Measurements from ENCODE around the gene KLHL5.
A peak's percentile ranks its signal among the peaks of the same experiment; 100 is the strongest.

KLHL5 gene

DNA sequence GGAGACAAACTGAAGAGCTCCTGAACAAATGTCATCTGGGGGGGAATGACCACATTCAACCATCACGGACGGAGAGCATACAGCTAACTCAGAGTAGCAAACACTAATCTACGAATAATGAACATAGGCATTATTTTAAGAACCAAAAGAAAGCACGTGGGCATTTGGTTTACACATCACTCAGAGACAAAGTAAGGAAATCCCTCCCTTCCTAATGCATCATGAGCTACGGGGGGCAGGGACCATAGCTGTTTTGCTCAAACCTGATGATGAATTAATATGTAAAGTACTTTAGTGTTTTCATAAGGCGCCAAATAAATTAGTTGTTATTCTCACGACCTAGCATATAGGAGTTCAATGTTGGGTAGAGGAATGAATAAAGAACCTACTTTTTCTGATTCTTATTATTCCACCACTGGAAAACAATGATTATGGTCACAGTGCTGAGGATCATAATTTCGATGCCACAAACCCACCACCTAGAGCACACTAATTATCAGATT is 18.1 kb upstream of the KLHL5 start:
- Histone ChIP-seq H3K4me1 (ENCODE audit: insufficient read depth, poor library complexity, severe bottlenecking) (peaks cover 46% of the 10 kb centered on the region), H3K9me3 (ENCODE audit: severe bottlenecking) (no peaks in the 10 kb centered on the region), H3K27me3 (ENCODE audit: insufficient read depth, poor library complexity, severe bottlenecking) (no peaks in the 10 kb centered on the region), H3K4me3 (ENCODE audit: severe bottlenecking) (peak overlapping the region; percentile 99), H3K36me3 (ENCODE audit: low read depth) (peaks cover 11% of the 10 kb centered on the region), H3K27ac (ENCODE audit: poor library complexity, severe bottlenecking) (peak overlapping the region; percentile 95)
- DNase-seq (ENCODE audit: low spot score) (no peak), ATAC-seq (ENCODE audit: low read depth) (no peak)
- TF ChIP-seq, protein P1, sequence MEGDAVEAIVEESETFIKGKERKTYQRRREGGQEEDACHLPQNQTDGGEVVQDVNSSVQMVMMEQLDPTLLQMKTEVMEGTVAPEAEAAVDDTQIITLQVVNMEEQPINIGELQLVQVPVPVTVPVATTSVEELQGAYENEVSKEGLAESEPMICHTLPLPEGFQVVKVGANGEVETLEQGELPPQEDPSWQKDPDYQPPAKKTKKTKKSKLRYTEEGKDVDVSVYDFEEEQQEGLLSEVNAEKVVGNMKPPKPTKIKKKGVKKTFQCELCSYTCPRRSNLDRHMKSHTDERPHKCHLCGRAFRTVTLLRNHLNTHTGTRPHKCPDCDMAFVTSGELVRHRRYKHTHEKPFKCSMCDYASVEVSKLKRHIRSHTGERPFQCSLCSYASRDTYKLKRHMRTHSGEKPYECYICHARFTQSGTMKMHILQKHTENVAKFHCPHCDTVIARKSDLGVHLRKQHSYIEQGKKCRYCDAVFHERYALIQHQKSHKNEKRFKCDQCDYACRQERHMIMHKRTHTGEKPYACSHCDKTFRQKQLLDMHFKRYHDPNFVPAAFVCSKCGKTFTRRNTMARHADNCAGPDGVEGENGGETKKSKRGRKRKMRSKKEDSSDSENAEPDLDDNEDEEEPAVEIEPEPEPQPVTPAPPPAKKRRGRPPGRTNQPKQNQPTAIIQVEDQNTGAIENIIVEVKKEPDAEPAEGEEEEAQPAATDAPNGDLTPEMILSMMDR (IDR thresholded peaks at IDR 0.05; ENCODE audit: poor library complexity, severe bottlenecking) = no peak

DNA sequence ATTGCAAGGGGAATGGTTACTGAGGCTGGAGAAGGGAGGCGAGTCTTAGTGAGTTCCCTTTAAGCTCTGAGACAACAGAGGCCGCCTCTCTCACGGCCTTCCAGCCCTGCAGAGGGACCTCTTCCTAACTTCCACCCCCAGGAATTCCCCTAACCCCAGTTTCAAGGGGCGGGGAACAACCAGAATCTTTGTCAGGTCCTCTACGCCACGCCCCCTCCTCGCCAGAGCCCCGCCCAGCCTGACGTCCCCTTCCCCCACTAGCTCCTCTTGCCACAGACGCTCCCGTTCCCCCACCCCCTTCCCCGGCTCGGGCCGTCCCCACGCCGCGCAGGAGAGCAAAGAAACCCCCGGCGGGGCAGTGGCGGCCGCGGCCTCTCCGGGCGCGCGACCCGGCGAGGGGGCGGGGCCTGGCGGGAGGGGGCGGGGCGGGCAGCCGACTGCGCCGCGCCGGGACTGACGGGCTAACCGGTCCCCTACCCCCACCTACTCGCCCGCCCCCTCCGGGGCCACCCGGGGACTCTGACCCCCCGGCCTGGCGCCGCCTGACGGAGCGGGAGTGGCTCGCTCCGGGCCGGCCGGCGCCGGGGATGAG is 17.6 kb upstream of the KLHL5 start:
- peak overlapping the region; percentile 95 for H3K27ac ChIP-seq (ENCODE audit: poor library complexity, severe bottlenecking)
- H3K4me3 ChIP-seq (ENCODE audit: severe bottlenecking) = peak overlapping the region; percentile 99
- DNase-seq (ENCODE audit: low spot score) (peak; percentile 90), ATAC-seq (ENCODE audit: low read depth) (peak; percentile 52)
- TF ChIP-seq, protein P1 (IDR thresholded peaks at IDR 0.05; ENCODE audit: poor library complexity, severe bottlenecking) = no peak
- peaks cover 16% of the 10 kb centered on the region for H3K36me3 ChIP-seq (ENCODE audit: low read depth)
- no peaks in the 10 kb centered on the region for H3K27me3 ChIP-seq (ENCODE audit: insufficient read depth, poor library complexity, severe bottlenecking)
- no peaks in the 10 kb centered on the region for H3K9me3 ChIP-seq (ENCODE audit: severe bottlenecking)
- H3K4me1 ChIP-seq (ENCODE audit: insufficient read depth, poor library complexity, severe bottlenecking) = peaks cover 44% of the 10 kb centered on the region

DNA sequence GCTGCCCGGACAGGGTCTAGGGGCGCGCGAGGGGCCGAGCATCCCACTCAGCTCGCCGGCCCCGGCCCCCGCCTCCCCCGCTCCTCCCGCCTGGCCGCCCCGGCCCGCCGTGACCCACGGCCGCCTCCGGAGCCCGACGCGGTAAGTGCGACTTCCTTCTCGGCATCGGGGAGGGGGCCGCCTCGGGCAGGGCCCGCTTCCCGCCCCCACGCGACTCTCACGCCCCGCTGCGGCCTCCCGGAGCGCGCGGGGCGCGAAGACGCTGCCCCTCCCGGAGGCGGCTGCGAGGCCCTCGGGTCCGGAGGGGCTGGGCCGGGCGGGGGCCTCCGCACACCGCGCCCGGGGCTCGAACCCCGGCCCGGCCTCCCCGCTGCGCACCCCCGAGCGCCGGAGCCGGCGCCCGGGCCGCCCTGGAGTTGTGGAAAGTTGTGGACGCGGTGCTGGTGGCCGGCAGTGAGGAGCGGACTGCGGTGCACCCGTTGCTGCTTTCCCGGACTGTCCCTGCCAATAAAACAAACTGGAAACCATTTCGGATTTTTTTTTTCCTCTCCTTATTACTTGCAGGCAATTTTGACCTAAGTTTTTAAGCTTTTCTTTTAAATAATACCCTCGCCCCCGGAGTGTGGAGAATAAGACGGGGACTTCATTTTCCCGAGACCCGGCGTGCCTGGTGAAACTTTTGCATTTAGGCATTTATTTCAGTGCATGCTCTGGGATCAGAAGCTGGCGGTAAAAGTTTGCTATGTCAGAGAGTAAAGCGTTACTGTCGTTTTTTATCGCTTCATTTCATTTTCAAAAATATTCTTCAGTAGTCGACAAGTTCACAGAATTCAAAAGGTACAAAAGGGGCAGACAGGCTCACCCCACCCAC is 16.8 kb upstream of the KLHL5 start:
- Histone ChIP-seq H3K27me3 (ENCODE audit: insufficient read depth, poor library complexity, severe bottlenecking) (no peaks in the 10 kb centered on the region), H3K36me3 (ENCODE audit: low read depth) (peaks cover 16% of the 10 kb centered on the region), H3K9me3 (ENCODE audit: severe bottlenecking) (no peaks in the 10 kb centered on the region), H3K27ac (ENCODE audit: poor library complexity, severe bottlenecking) (peak overlapping the region; percentile 95), H3K4me3 (ENCODE audit: severe bottlenecking) (peak overlapping the region; percentile 99), H3K4me1 (ENCODE audit: insufficient read depth, poor library complexity, severe bottlenecking) (peaks cover 44% of the 10 kb centered on the region)
- DNase-seq (ENCODE audit: low spot score) = no peak
- ATAC-seq (ENCODE audit: low read depth) = peak; percentile 21
- TF ChIP-seq, protein P1 (IDR thresholded peaks at IDR 0.05; ENCODE audit: poor library complexity, severe bottlenecking) = no peak

DNA sequence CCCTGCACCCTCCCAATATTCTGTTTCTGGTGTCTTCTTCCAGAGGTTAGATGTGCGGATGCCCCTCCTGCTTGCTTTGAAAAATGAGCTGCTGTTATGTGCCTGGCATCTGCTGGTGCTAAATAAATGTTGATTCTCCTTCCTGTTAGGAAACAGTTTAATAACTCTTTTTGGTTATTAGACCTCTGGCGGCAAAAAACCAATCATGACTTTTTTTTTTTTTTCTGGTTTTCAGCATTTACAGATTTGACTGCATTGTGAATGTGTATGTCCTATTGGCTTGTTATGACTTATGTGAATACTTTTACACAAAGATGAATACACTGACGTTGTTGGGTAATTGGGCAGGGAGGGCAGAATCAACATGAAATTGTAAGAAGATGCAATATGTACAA is 16.2 kb upstream of the KLHL5 start:
- peak; percentile 24; the same call in 2 of the 3 replicates for ATAC-seq (ENCODE audit: low read depth)
- H3K36me3 ChIP-seq (ENCODE audit: low read depth) = peaks cover 19% of the 10 kb centered on the region
- DNase-seq (ENCODE audit: low spot score) = no peak
- peak overlapping the region; percentile 99 for H3K4me3 ChIP-seq (ENCODE audit: severe bottlenecking)
- peaks cover 44% of the 10 kb centered on the region for H3K4me1 ChIP-seq (ENCODE audit: insufficient read depth, poor library complexity, severe bottlenecking)
- no peaks in the 10 kb centered on the region for H3K9me3 ChIP-seq (ENCODE audit: severe bottlenecking)
- no peaks in the 10 kb centered on the region for H3K27me3 ChIP-seq (ENCODE audit: insufficient read depth, poor library complexity, severe bottlenecking)
- peak overlapping the region; percentile 95 for H3K27ac ChIP-seq (ENCODE audit: poor library complexity, severe bottlenecking)
- TF ChIP-seq, protein P1 (IDR thresholded peaks at IDR 0.05; ENCODE audit: poor library complexity, severe bottlenecking) = no peak

All from RWPE2 (cell line).